Measurements from ENCODE around the gene ITPR1. TPM values are rescaled to one million over a fixed set of nuclear protein-coding genes. Genes with fewer than 3 reads are reported as not detected.
A peak's percentile ranks its signal among the peaks of the same experiment; 100 is the strongest.

ITPR1 gene
- total RNA-seq, 4 donors from 2014 or later = 12.1 to 68.7 (median 25.6) TPM

GRCh38 chr3:4814904-4815574, 321.9 kb downstream of the ITPR1 start:
- H3K27me3 ChIP-seq = no peaks in the 10 kb centered on the region
- peak overlapping the region; percentile 41 to 74 (median 61) for H3K27ac ChIP-seq
- TF ChIP-seq, protein P1, sequence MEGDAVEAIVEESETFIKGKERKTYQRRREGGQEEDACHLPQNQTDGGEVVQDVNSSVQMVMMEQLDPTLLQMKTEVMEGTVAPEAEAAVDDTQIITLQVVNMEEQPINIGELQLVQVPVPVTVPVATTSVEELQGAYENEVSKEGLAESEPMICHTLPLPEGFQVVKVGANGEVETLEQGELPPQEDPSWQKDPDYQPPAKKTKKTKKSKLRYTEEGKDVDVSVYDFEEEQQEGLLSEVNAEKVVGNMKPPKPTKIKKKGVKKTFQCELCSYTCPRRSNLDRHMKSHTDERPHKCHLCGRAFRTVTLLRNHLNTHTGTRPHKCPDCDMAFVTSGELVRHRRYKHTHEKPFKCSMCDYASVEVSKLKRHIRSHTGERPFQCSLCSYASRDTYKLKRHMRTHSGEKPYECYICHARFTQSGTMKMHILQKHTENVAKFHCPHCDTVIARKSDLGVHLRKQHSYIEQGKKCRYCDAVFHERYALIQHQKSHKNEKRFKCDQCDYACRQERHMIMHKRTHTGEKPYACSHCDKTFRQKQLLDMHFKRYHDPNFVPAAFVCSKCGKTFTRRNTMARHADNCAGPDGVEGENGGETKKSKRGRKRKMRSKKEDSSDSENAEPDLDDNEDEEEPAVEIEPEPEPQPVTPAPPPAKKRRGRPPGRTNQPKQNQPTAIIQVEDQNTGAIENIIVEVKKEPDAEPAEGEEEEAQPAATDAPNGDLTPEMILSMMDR (IDR thresholded peaks at IDR 0.05) = no peak
- TF ChIP-seq POLR2A (IDR thresholded peaks at IDR 0.05) = no peak
- 93 to 96% methylated on average over 11 to 13 of the region's 13 CpGs for WGBS, 2 donors
- peaks cover 0 to 7% (median 0%) of the 10 kb centered on the region in 3 donors for H3K9me3 ChIP-seq
- no peak overlapping the region for H3K4me3 ChIP-seq
- peaks cover 0 to 77% (median 5%) of the 10 kb centered on the region in 3 donors for H3K36me3 ChIP-seq
- intact Hi-C loops (cut with DNase I) = no loop called here
- H3K4me1 ChIP-seq = peaks cover 0 to 21% (median 0%) of the 10 kb centered on the region in 3 donors
- no peak for DNase-seq

- peaks cover 0 to 7% (median 0%) of the 10 kb centered on the region in 3 donors for H3K9me3 ChIP-seq
- TF ChIP-seq, protein P1 (IDR thresholded peaks at IDR 0.05) = no peak
- TF ChIP-seq POLR2A (IDR thresholded peaks at IDR 0.05) = no peak
- peaks cover 0 to 14% (median 2%) of the 10 kb centered on the region in 3 donors for H3K4me1 ChIP-seq
- H3K36me3 ChIP-seq = peaks cover 0 to 86% (median 5%) of the 10 kb centered on the region in 3 donors
- H3K27me3 ChIP-seq = no peaks in the 10 kb centered on the region
- no peak for DNase-seq
- intact Hi-C loops (cut with DNase I) = no loop called here
- H3K4me3 ChIP-seq = no peak overlapping the region
- no peak overlapping the region for H3K27ac ChIP-seq
- WGBS, 2 donors = 94 to 95% methylated on average over 7 of the region's 7 CpGs
Observed at GRCh38 chr3:4816306-4816705, 323.2 kb downstream of the ITPR1 start.

- Histone ChIP-seq H3K27ac (no peak overlapping the region), H3K4me1 (peaks cover 0 to 18% (median 5%) of the 10 kb centered on the region in 3 donors), H3K27me3 (no peaks in the 10 kb centered on the region), H3K4me3 (no peak overlapping the region), H3K36me3 (peaks cover 0 to 88% (median 5%) of the 10 kb centered on the region in 3 donors), H3K9me3 (peaks cover 0 to 7% (median 0%) of the 10 kb centered on the region in 3 donors)
- WGBS, 2 donors = 66 to 98% methylated on average over 2 of the region's 2 CpGs
- DNase-seq = no peak
- TF ChIP-seq POLR2A (IDR thresholded peaks at IDR 0.05) = no peak
- TF ChIP-seq, protein P1 (IDR thresholded peaks at IDR 0.05) = no peak
- intact Hi-C loops (cut with DNase I) = no loop called here
Observed at GRCh38 chr3:4816718-4817117, 323.6 kb downstream of the ITPR1 start.

GRCh38 chr3:4817128-4817527, 324.0 kb downstream of the ITPR1 start:
- intact Hi-C loops (cut with DNase I) = no loop called here
- H3K27ac ChIP-seq = no peak overlapping the region
- WGBS, 2 donors = 70 to 86% methylated on average over 2 of the region's 2 CpGs
- peaks cover 0 to 7% (median 0%) of the 10 kb centered on the region in 3 donors for H3K9me3 ChIP-seq
- DNase-seq = no peak
- no peaks in the 10 kb centered on the region for H3K27me3 ChIP-seq
- H3K4me3 ChIP-seq = no peak overlapping the region
- peaks cover 0 to 92% (median 5%) of the 10 kb centered on the region in 3 donors for H3K36me3 ChIP-seq
- peaks cover 0 to 23% (median 5%) of the 10 kb centered on the region in 3 donors for H3K4me1 ChIP-seq
- TF ChIP-seq POLR2A (IDR thresholded peaks at IDR 0.05) = no peak
- TF ChIP-seq, protein P1 (IDR thresholded peaks at IDR 0.05) = no peak

DNA sequence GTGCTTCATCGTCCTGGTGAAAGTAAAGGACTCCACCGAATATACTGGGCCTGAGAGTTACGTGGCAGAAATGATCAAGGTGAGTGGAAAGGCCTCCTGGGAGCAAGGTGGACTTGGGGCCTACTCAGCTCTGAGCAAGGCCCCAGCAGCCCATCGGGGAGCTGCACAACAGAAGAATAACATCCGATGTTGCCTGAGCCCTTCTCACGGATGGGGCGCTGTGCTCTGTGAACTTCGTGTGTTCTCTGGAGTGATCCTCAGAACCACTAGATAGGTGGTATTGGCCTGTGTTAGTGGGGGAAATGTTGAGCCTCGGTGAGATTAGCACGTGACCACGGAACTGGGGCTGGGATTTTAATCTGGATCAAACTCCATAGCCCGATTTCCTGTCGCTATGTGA, 325.0 kb downstream of the ITPR1 start:
- TF ChIP-seq POLR2A (IDR thresholded peaks at IDR 0.05) = no peak
- TF ChIP-seq, protein P1 (IDR thresholded peaks at IDR 0.05) = no peak
- WGBS, 2 donors = 90 to 96% methylated on average over 10 to 12 of the region's 13 CpGs
- intact Hi-C loops (cut with DNase I) = no loop called here

More for the DNA sequence above, 325.0 kb downstream of the ITPR1 start:
- H3K36me3 ChIP-seq = peaks cover 0 to 92% (median 5%) of the 10 kb centered on the region in 3 donors
- no peak overlapping the region for H3K4me3 ChIP-seq
- peaks cover 0 to 32% (median 5%) of the 10 kb centered on the region in 3 donors for H3K4me1 ChIP-seq
- DNase-seq = no peak
- no peak overlapping the region for H3K27ac ChIP-seq
- H3K27me3 ChIP-seq = no peaks in the 10 kb centered on the region
- peaks cover 0 to 7% (median 0%) of the 10 kb centered on the region in 3 donors for H3K9me3 ChIP-seq

All from esophagus squamous epithelium (tissue), 5 donors.